ENCODE results near the gene MPHOSPH6. TPM values are rescaled to one million over a fixed set of nuclear protein-coding genes. Genes with fewer than 3 reads are reported as not detected.

MPHOSPH6 gene, protein sequence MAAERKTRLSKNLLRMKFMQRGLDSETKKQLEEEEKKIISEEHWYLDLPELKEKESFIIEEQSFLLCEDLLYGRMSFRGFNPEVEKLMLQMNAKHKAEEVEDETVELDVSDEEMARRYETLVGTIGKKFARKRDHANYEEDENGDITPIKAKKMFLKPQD
- total RNA-seq, result 6.5 and 18.1 TPM in 2 replicates

DNA sequence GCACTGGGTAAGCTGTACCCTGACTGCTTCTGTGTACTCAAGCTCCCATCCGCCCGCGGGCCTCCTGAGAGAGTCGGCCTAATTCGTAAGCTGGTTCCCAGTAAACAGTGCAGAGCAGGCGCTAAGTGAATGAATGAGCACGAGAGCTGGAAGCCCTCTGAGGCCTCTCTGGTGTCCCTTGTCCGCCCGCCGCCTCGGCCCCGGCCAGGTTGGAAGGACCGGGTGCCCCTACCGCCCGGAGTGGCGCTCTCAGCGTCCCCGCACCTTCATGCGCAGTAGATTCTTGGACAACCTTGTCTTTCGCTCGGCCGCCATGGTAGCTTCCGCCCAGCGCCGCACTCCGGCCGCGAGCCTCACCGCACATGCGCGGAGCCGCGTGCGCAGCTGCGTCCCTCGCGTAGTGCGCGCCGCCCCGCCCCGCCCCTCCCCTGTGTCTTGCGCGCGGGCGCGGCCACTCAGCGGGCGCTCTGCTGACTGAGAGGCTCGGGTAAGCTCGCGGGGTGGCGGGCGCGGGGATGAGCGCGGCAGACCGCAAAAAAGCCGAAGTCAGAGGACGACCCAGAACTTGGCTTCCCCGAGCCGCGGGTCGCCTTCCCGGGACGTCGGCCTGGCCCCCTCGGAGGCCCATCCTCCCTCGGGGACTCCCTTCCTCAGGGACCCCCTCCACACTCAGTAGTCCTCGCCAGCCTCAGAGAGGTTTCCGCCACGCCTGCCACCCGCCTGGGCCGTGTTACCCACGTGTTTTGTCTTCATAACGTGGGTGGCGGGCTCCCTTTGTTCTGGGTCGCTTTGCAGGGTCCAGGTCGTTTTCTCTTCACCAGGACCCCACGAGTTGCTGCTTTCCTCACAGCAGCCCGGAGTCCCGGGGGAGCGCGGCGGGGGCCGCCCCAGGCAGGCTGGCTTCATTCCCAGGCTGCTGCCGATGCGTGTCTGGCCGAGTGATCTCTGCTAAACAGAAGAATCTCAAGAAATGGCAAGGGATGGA is at the start of gene MPHOSPH6:
MPHOSPH6 (minus strand) TSS at position 364 of the 985 bp plus-strand sequence; CDS start at position 315, 49 bp downstream.

Other genes with a start within 250 kb of the MPHOSPH6 start
- 0.16 and 0.26 TPM in 2 replicates for gene SDR42E1, start 158.8 kb downstream of the MPHOSPH6 start, total RNA-seq
- gene HSD17B2, start 135.0 kb downstream of the MPHOSPH6 start, total RNA-seq, result 0.09 and 0.16 TPM in 2 replicates